ENCODE results near the gene ZNF212. TPM values are rescaled to one million over a fixed set of nuclear protein-coding genes. Genes with fewer than 3 reads are reported as not detected.

Gene ZNF212
- total RNA-seq, result 10 to 100 TPM in 2 of 4 donors, 1 to 10 TPM in 2; 6.7 to 12.5 (median 9.7) TPM

GRCh38 chr7:149239345-149240143 lies at the start of gene ZNF212:
Gene ZNF212 (plus strand): TSS chr7:149239651. CDS start chr7:149239779, 128 bp downstream.
- Histone ChIP-seq H3K4me1 (peaks cover 10 to 17% of the 10 kb centered on the region in 2 donors), H3K27ac (peak within 1 kb of the TSS in 2 of 3 donors; percentile 58 to 73), H3K36me3 (no peaks in the 10 kb centered on the region), H3K27me3 (no peaks in the 10 kb centered on the region), H3K4me3 (replicated peaks in 1 of 3) (peak within 1 kb of the TSS; percentile 87 to 97 (median 92)), H3K9me3 (no peaks in the 10 kb centered on the region)
- WGBS, 2 donors, result 0% methylated on average over 27 to 30 of the region's 64 CpGs
- peak; percentile 88 to 93 for DNase-seq
- peak; percentile 14 to 55 for TF ChIP-seq POLR2A (IDR thresholded peaks at IDR 0.05)
- TF ChIP-seq CTCF (IDR thresholded peaks at IDR 0.05), result peak; percentile 43 to 98 (median 84)
- intact Hi-C loops (cut with DNase I), result no loop called here

GRCh38 chr7:149191851-149192250 lies 47.6 kb upstream of the ZNF212 start:
- no peaks in the 10 kb centered on the region for H3K9me3 ChIP-seq
- TF ChIP-seq CTCF (IDR thresholded peaks at IDR 0.05), result no peak
- TF ChIP-seq POLR2A (IDR thresholded peaks at IDR 0.05), result no peak

GRCh38 chr7:149194799-149195179 lies 44.7 kb upstream of the ZNF212 start:
- Histone ChIP-seq H3K9me3 (no peaks in the 10 kb centered on the region), H3K4me3 (replicated peaks in 1 of 3) (peak overlapping the region in 2 of 3 donors; percentile 54 to 79), H3K27me3 (no peaks in the 10 kb centered on the region), H3K4me1 (peaks cover 17 to 19% of the 10 kb centered on the region in 2 donors), H3K36me3 (peaks cover 11 to 13% of the 10 kb centered on the region in 2 donors), H3K27ac (peak overlapping the region; percentile 49 to 95 (median 90))
- 72 to 77% methylated on average over 4 of the region's 4 CpGs for WGBS, 2 donors
- DNase-seq, result no peak
- intact Hi-C loops (cut with DNase I), result no loop called here
- TF ChIP-seq CTCF (IDR thresholded peaks at IDR 0.05), result no peak
- TF ChIP-seq POLR2A (IDR thresholded peaks at IDR 0.05), result no peak

More at GRCh38 chr7:149191851-149192250, 47.6 kb upstream of the ZNF212 start:
- no peak for DNase-seq
- WGBS, 2 donors, result 65 to 68% methylated on average over 5 of the region's 5 CpGs
- H3K36me3 ChIP-seq, result no peaks in the 10 kb centered on the region
- H3K27ac ChIP-seq, result no peak overlapping the region
- H3K4me3 ChIP-seq (replicated peaks in 1 of 3), result no peak overlapping the region
- intact Hi-C loops (cut with DNase I), result no loop called here
- no peaks in the 10 kb centered on the region for H3K27me3 ChIP-seq
- H3K4me1 ChIP-seq, result peaks cover 12 to 13% of the 10 kb centered on the region in 2 donors

GRCh38 chr7:149195180-149196150 lies 44.0 kb upstream of the ZNF212 start, which contains the start of gene ZNF282:
Gene ZNF282 (plus strand): TSS chr7:149195546. CDS start chr7:149195590, 44 bp downstream.
- H3K4me3 ChIP-seq (replicated peaks in 1 of 3), result peak within 1 kb of the TSS; percentile 52 to 79 (median 54)
- no peaks in the 10 kb centered on the region for H3K27me3 ChIP-seq
- H3K4me1 ChIP-seq, result peaks cover 17 to 19% of the 10 kb centered on the region in 2 donors
- no peaks in the 10 kb centered on the region for H3K9me3 ChIP-seq
- intact Hi-C loops (cut with DNase I), result no loop called here
- peaks cover 18 to 19% of the 10 kb centered on the region in 2 donors for H3K36me3 ChIP-seq
- peak within 1 kb of the TSS; percentile 74 to 95 (median 90) for H3K27ac ChIP-seq
- TF ChIP-seq CTCF (IDR thresholded peaks at IDR 0.05) (peak in 5 of 6 experiments; percentile 28 to 75 (median 56)), POLR2A (IDR thresholded peaks at IDR 0.05) (peak in 1 of 2 donors; percentile 71)
- DNase-seq, result peak; percentile 89 to 93
- 0 to 2% methylated on average over 24 to 33 of the region's 97 CpGs for WGBS, 2 donors
